HG02885 (cell line): Measurements from ENCODE around the gene SLC15A4.
"Not testable (repeated sequence)": the region's sequence is repeated elsewhere in the genome, so short reads cannot be mapped to it uniquely, and the experiment has no call there.

ENCODE experiments used
- ATAC-seq: cut with Tn5 transposase; IDR thresholded peaks from one replicate; pipeline ENCODE4 v1.9.1; 2021; ENCODE audit warnings: mild to moderate bottlenecking; ENCODE audit not compliant: unreplicated experiment, poor library complexity

The SLC15A4 gene

GRCh38 chr12:128823916-128824839 is at the start of gene SLC15A4:
Gene SLC15A4, minus strand, starts transcription at chr12:128823958. Its CDS starts 15 bp downstream, at chr12:128823943.
- ATAC-seq, result peak; percentile 78

- ATAC-seq, result no peak
These were observed 48.5 kb upstream of the SLC15A4 start for GRCh38 chr12:128872303-128872702.

- peak; percentile 56 for ATAC-seq
These were observed 47.7 kb upstream of the SLC15A4 start for GRCh38 chr12:128871516-128871892.

- ATAC-seq, result no peak
These were observed 43.7 kb upstream of the SLC15A4 start for GRCh38 chr12:128867466-128867865.

DNA sequence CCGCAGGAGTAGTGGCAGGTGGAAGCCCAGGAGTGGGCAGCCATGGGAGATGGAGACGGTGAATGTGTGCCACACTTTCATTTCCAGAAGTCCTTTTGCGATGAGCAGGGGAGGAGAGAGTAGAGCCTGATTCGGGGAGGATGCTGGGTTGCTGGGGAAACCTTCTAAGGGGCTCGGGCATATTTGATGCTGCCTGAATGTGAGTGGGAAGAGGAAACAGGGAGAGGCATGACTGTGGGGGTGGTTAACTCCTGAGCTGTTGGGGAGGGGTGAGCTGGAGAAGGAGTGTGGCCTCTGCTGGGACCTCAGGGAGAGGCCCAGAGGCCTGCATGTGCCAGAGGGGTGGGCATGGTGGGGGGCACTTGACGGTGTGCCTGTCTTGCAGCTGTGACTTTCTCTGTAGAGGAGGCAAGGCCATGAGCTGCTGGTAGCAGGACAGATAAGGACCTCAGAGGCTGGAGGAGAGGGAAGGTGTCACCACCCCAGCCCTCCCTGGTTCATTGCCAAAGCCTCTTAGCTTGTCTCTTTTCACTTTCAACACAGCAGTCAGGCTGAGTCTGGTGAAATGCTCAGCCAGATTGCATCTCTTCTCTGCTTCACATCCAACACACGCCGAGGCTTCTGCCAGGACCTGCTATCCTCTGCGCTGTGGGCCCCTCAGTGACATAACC is 40.9 kb upstream of the SLC15A4 start:
- ATAC-seq, result no peak

DNA sequence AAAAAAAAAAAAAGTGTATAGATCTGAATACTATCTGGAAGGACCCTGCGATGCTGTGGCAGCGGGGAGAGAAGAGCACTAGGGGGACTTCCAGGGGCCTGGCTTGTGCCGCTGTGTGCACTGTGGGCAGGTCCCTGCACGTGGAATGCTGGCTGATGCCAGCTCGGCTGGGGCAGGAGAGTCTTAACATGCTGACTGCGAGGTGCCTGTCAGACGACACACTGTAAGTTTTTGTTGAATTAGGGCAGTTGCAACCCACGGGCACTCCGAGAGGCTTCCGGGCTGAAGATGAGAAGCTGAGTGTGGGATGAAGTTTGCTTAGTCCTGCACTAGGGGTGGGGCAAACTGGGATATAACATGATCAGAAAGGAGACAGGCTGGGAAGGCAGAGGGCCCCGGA is 40.2 kb upstream of the SLC15A4 start:
- ATAC-seq, result no peak

GRCh38 chr12:128861226-128862016 is 37.7 kb upstream of the SLC15A4 start:
- ATAC-seq, result no peak

DNA sequence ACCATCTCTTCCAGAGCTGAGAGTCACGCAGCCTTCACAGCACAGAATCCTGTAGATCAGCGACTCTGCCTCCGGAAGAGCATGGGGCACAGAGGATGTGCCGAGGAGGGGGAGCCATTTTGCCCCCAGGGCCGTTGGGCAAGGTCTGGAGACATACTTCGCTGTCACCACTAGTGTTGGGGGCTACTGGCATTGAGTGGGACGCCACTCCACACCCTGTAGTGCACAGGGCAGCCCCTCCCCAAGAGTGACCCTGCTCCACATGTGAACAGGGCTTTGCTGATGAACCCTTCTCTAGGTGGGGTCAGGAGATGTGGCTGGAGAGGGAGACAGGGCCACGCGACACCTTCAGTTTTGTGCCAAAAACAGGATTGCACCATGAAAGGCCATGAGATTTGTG is 35.6 kb upstream of the SLC15A4 start:
- ATAC-seq, result no peak

DNA sequence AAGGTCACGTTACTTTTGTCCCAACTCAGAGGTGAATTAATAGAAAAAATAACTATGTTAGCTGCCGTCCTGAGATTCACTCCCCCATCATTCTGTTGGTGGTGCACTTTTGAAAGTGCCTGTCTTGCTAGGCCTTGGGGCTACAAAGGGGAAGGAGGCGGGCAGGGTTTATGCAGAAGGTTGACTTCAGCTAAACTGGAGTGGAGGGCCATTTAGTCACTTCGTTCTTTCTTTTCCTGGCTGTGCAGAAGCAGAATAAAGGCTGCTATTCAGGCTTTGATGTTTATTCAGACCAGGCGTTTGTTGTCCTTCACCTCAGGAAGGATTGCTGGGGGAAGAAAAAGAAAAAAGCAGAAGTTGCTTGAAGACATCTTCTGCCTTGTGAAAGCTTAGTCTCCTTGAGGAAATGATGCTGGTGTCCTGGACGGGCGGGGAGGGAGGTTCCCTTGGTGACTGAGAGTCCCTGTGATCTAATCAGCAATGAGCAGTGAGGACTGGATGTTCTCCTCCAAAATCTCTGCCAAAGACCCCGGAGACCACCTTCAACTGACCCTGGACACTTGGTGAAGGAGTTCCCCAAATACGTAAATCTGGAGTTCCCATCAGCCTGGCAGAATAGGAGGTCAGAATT is 33.5 kb upstream of the SLC15A4 start:
- no peak for ATAC-seq

DNA sequence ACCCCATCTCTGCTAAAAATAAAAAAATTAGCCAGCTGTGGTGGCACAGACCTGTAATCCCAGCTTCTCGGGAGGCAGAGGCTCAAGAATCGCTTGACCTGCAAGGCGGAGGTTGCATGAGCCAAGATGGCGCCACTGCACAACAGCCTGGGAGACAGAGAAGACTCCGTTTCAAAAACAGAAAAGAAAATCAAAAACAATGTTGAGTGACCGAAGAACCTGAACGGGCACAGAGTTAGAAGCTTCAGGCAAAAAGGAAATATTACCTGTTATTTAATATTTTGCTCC is 33.0 kb upstream of the SLC15A4 start:
- ATAC-seq, result no peak

DNA sequence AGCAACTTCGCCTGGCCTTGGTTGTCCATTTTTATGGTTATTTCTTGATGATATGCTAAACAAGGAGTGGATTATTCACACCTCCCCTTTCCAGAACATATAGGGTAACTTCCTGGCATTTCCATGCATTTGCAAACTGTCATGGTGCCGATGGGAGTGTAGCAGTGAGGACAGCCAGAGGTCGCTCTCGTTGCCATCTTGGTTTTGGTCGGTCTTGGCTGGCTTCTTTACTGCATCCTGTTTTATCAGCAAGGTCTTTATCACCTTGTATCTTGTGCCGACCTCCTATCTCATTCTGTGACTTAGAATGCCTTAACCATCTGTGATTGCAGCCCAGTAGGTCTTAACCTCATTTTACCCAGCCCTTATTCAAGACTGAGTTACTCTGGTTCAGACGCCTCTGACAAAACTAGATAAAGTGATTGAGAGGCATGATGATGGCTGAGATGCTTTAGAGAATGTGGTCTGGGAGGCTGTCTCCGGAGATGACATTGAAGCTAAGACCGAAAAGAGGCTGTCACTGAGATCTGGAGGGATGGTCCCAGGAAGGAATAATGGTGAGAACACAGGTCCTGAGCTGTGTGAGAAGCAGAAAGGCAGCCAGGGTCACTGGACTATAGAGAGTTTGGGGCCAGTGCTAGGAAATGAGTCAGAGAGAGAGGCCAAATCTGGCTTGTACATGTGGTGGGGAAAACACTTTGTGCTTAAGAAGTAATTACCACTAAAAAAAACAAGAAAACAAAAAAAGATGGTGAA is 32.5 kb upstream of the SLC15A4 start:
- ATAC-seq, result peak; percentile 65

GRCh38 chr12:128853600-128854197 is 29.9 kb upstream of the SLC15A4 start:
- ATAC-seq, result peak; percentile 44

GRCh38 chr12:128852885-128853599 is 29.3 kb upstream of the SLC15A4 start, which contains the start of gene GLT1D1:
Gene GLT1D1, plus strand, starts transcription at chr12:128853478. Its CDS starts 104 bp downstream, at chr12:128853582.
- ATAC-seq, result peak; percentile 36

GRCh38 chr12:128852026-128852698 is 28.4 kb upstream of the SLC15A4 start:
- ATAC-seq, result no peak

DNA sequence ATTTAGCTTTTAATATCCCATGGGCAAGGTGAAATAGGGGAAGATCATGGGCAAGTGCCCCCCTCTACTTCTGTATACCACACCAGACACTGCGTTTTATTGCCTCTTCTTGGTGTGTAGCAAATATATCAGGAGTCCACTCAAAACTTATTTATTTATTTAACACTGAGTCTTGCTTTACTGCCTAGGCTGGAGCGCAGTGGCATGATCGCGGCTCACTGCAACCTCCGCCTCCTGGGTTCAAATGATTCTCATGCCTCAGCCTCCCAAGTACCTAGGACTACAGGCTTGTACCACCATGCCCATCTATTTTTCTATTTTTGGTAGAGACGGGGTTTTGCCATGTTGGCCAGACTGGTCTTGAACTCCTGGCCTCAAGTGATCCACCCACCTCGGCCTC is 27.7 kb upstream of the SLC15A4 start:
- not testable (repeated sequence) for ATAC-seq

DNA sequence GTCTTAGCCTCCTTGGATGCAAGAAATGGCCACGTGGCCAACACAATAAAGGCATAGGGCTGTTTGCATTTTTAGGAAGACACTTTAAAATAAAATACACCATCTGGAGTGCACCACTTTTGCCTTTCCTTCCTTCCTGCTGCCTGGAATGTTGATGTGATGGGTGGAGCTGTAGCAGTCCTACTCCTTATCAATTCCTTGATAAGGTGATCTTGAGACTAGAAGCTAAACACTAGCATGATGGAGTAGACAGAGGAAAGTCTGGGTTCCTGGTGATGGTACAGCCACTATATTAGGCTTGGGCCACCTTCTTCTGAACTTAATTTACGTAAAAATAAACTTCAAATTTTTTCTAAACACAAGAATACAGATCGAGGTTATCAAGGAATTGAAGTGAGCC is 26.6 kb upstream of the SLC15A4 start:
- ATAC-seq, result no peak

GRCh38 chr12:128849806-128850205 is 26.0 kb upstream of the SLC15A4 start:
- not testable (repeated sequence) for ATAC-seq

DNA sequence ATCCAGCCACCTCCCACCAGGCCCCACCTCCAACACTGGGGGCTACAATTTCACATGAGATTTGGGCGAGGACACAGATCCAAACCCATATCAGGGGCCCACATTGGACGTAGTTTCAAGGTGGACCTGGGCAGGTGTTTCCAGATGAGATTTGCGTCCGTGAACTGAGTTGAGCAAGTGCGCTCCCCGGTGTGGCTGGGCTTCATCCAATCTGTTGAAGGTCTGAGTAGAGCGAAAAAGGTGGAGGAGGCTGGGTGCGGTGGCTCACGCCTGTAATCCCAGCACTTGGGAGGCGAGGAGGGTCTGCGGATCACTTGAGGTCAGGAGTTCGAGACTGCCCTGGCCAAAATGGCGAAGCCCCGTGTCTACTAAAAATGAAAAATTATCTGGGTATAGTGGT is 24.6 kb upstream of the SLC15A4 start:
- ATAC-seq, result no peak
